Neural cell (in vitro differentiated cells): ENCODE measurements around the gene ARSK. TPM values are rescaled to one million over a fixed set of nuclear protein-coding genes. Genes with fewer than 3 reads are reported as not detected.

Experiments used
- H2AFZ ChIP-seq: fragments of 200-600, 300-800 bp; sonication (generic), shearing (Covaris generic); 2 replicates; pipeline ENCODE4 v1.6.0; 2014; ENCODE audit warnings: low read depth, mild to moderate bottlenecking, antibody characterized with exemption, low read length, moderate library complexity
- H3F3A ChIP-seq: fragments of 200-600 bp; shearing (Covaris generic); 2 replicates; pipeline ENCODE4 v1.6.1; 2016; ENCODE audit warnings: mild to moderate bottlenecking, moderate library complexity, mixed read lengths, antibody characterized with exemption, low read length; ENCODE audit not compliant: insufficient read depth, poor library complexity, severe bottlenecking
- H3K27ac ChIP-seq: fragments of 200-600, 300-800 bp; sonication (generic), shearing (Covaris generic); 2 replicates; pipeline ENCODE4 v1.5.1; 2014; ENCODE audit warnings: mild to moderate bottlenecking, low read length, moderate library complexity
- H3K27me3 ChIP-seq: fragments of 300-800, 200-600 bp; sonication (generic), shearing (Covaris generic); 2 replicates; pipeline ENCODE4 v1.6.0; 2014; ENCODE audit warnings: mild to moderate bottlenecking, low read depth, low read length, moderate library complexity; ENCODE audit not compliant: insufficient read depth
- H3K36me3 ChIP-seq: fragments of 300-800, 200-600 bp; sonication (generic), shearing (Covaris generic); 2 replicates; pipeline ENCODE4 v1.5.1; 2014; ENCODE audit warnings: mild to moderate bottlenecking, antibody characterized with exemption, low read length, moderate library complexity; ENCODE audit not compliant: insufficient read depth
- H3K4me2 ChIP-seq: fragments of 300-800, 200-600 bp; sonication (generic), shearing (Covaris generic); 2 replicates; pipeline ENCODE4 v1.6.0; 2014; ENCODE audit warnings: mild to moderate bottlenecking, low read length
- H3K4me3 ChIP-seq: fragments of 300-800, 200-600 bp; sonication (generic), shearing (Covaris generic); 2 replicates; pipeline ENCODE4 v1.5.1; 2014; ENCODE audit warnings: mild to moderate bottlenecking, low read length, moderate library complexity
- H3K79me2 ChIP-seq: fragments of 200-600 bp; shearing (Covaris generic); replicated peaks from 2 replicates; pipeline ENCODE4 v1.6.0; 2014; ENCODE audit warnings: mild to moderate bottlenecking, low read length, moderate library complexity; ENCODE audit not compliant: insufficient read depth
- H3K9ac ChIP-seq: fragments of 300-800, 200-600 bp; sonication (generic), shearing (Covaris generic); 2 replicates; pipeline ENCODE4 v1.6.1; 2016; ENCODE audit warnings: mild to moderate bottlenecking, low read length, mixed read lengths
- H3K9me2 ChIP-seq: fragments of 200-600 bp; shearing (Covaris generic); 2 replicates; pipeline ENCODE4 v1.6.1; 2016; ENCODE audit warnings: mild to moderate bottlenecking, low read length, mixed read lengths; ENCODE audit not compliant: insufficient read depth
- H3K9me3 ChIP-seq: fragments of 200-600, 300-800 bp; sonication (generic), shearing (Covaris generic); 2 replicates; pipeline ENCODE4 v1.6.1; 2016; ENCODE audit warnings: mild to moderate bottlenecking, mixed run types, low read length, moderate library complexity, mixed read lengths
- H4K20me1 ChIP-seq: fragments of 200-600 bp; shearing (Covaris generic); 2 replicates; pipeline ENCODE4 v1.6.1; 2016; ENCODE audit warnings: mild to moderate bottlenecking, mixed run types; ENCODE audit not compliant: insufficient read depth
- CTCF ChIP-seq: fragments of 450-650 bp; IDR thresholded peaks from 2 replicates; pipeline ENCODE4 v1.5.1; 2014; ENCODE audit warnings: antibody characterized with exemption, mild to moderate bottlenecking, moderate library complexity; ENCODE audit not compliant: poor library complexity, severe bottlenecking
- EP300 ChIP-seq: fragments of 450-650 bp; conservative IDR thresholded peaks from 2 replicates; pipeline ENCODE4 v1.6.1; 2014; ENCODE audit warnings: antibody characterized with exemption, mild to moderate bottlenecking, moderate library complexity; ENCODE audit not compliant: poor library complexity, severe bottlenecking
- EZH2 ChIP-seq: fragments of 200-600, 300-800 bp; shearing (Covaris generic), sonication (generic); IDR thresholded peaks from 2 replicates; pipeline ENCODE4 v1.6.1; 2014; ENCODE audit warnings: antibody characterized with exemption, low read length, borderline replicate concordance, mild to moderate bottlenecking; ENCODE audit not compliant: insufficient read depth, poor library complexity, severe bottlenecking
- MXI1 ChIP-seq: fragments of 450-650 bp; conservative IDR thresholded peaks from 2 replicates; pipeline ENCODE4 v1.6.1; 2014; ENCODE audit warnings: antibody characterized with exemption, mild to moderate bottlenecking; ENCODE audit not compliant: poor library complexity, severe bottlenecking
- POLR2AphosphoS5 ChIP-seq: IDR thresholded peaks from 2 replicates; pipeline ENCODE4 v1.6.1; 2012
- RAD21 ChIP-seq: fragments of 450-650 bp; conservative IDR thresholded peaks from 2 replicates; pipeline ENCODE4 v1.6.1; 2014; ENCODE audit warnings: antibody characterized with exemption, mild to moderate bottlenecking, moderate library complexity
- SMC3 ChIP-seq: fragments of 450-650 bp; conservative IDR thresholded peaks from 2 replicates; pipeline ENCODE4 v1.6.1; 2014; ENCODE audit warnings: antibody characterized with exemption, mild to moderate bottlenecking, moderate library complexity; ENCODE audit not compliant: poor library complexity
- polyA plus RNA-seq: library from polyadenylated mRNA; depleted of rRNA; stranded (reverse); fragments of >200 nt; gene quantifications from 2 replicates; pipeline ENCODE4 v1.2.3, GENCODE V29; 2014
- TF ChIP-seq, protein P1 (sequence below): IDR thresholded peaks from 2 replicates; pipeline ENCODE4 v1.6.1; 2012; ENCODE audit warnings: borderline replicate concordance

Gene ARSK
- polyA plus RNA-seq, 1 donor from 2014 or later = 2.8 TPM

DNA sequence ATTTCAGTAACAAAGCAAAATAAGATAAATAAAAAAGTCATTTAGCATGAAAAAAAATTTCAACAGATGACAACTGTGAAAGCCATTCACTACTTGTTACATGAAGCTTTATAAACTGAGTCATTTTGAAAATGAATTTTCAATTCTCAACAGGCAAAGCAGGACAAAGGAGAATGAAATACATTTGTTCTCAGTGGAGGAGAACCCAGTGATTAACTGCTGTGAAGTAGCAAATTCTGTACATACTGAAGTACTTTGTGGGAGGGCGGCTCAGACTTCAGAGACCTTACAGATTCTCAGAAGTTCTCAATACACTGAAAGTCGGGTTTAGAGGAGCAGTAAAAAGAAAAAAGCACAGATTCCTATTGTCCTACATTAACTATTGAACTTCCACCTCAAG is 21.8 kb upstream of the ARSK start:
- TF ChIP-seq CTCF = no peak
- no peak for TF ChIP-seq RAD21
- no peak for TF ChIP-seq EZH2
- TF ChIP-seq EP300 = no peak
- TF ChIP-seq, protein P1, sequence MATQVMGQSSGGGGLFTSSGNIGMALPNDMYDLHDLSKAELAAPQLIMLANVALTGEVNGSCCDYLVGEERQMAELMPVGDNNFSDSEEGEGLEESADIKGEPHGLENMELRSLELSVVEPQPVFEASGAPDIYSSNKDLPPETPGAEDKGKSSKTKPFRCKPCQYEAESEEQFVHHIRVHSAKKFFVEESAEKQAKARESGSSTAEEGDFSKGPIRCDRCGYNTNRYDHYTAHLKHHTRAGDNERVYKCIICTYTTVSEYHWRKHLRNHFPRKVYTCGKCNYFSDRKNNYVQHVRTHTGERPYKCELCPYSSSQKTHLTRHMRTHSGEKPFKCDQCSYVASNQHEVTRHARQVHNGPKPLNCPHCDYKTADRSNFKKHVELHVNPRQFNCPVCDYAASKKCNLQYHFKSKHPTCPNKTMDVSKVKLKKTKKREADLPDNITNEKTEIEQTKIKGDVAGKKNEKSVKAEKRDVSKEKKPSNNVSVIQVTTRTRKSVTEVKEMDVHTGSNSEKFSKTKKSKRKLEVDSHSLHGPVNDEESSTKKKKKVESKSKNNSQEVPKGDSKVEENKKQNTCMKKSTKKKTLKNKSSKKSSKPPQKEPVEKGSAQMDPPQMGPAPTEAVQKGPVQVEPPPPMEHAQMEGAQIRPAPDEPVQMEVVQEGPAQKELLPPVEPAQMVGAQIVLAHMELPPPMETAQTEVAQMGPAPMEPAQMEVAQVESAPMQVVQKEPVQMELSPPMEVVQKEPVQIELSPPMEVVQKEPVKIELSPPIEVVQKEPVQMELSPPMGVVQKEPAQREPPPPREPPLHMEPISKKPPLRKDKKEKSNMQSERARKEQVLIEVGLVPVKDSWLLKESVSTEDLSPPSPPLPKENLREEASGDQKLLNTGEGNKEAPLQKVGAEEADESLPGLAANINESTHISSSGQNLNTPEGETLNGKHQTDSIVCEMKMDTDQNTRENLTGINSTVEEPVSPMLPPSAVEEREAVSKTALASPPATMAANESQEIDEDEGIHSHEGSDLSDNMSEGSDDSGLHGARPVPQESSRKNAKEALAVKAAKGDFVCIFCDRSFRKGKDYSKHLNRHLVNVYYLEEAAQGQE = no peak
- Histone ChIP-seq H3K27ac (no peak overlapping the region), H3K4me2 (no peak overlapping the region)

DNA sequence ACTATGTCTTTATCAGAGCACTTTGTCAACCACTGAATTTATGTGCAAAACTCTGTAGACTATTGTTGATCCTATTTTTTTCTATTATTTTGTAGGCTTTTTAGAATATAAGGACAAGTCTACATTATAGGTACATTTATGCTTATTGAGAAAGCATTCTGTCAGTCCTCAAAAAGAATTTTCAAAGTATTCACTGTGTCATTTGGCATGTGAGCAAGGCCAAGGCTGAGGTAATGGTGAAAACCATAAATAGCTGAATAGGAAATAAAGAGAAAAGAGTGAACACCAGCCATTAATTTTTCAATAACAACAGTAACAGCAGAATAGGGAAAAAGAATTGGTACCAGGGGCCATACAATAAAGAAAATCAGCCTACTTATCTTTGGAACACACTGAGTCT is 21.1 kb upstream of the ARSK start:
- no peak for TF ChIP-seq EP300
- no peak for TF ChIP-seq CTCF
- no peak for TF ChIP-seq POLR2AphosphoS5
- H2AFZ ChIP-seq = no peak overlapping the region
- no peaks in the 10 kb centered on the region for H3K27me3 ChIP-seq
- no peak overlapping the region for H3K4me3 ChIP-seq
- H4K20me1 ChIP-seq = no peaks in the 10 kb centered on the region
- H3K9me2 ChIP-seq = no peaks in the 10 kb centered on the region
- no peaks in the 10 kb centered on the region for H3F3A ChIP-seq
- H3K79me2 ChIP-seq = no peaks in the 10 kb centered on the region
- peaks cover 3% of the 10 kb centered on the region for H3K36me3 ChIP-seq
- H3K9ac ChIP-seq = no peak overlapping the region
- no peaks in the 10 kb centered on the region for H3K9me3 ChIP-seq
- H3K27ac ChIP-seq = no peak overlapping the region
- H3K4me2 ChIP-seq = no peak overlapping the region

More for the DNA sequence above, 21.8 kb upstream of the ARSK start:
- Histone ChIP-seq H3F3A (no peaks in the 10 kb centered on the region), H3K27me3 (no peaks in the 10 kb centered on the region), H3K9me3 (no peaks in the 10 kb centered on the region), H3K9me2 (no peaks in the 10 kb centered on the region), H3K4me3 (no peak overlapping the region), H3K9ac (no peak overlapping the region), H2AFZ (no peak overlapping the region), H3K36me3 (peaks cover 3% of the 10 kb centered on the region), H4K20me1 (no peaks in the 10 kb centered on the region), H3K79me2 (no peaks in the 10 kb centered on the region)

DNA sequence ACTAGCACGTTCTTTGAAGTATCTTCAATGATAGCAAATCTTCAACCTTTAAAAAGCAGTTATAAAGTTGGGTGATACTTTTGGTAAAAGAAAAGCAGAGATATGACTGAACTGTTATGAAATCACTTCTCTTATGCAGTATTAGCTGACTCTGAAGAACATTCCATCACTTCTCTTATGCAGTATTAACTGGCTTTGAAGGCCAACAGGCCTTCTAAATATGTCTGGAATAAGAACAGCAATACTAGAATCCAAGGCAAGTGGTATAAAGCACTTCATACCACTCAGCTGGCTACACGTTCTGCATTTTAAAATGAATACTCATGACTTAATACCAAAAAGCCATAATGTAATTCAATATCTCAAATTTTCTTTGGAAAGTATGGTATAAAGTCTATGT is 17.4 kb upstream of the ARSK start:
- no peaks in the 10 kb centered on the region for H4K20me1 ChIP-seq
- no peaks in the 10 kb centered on the region for H3K79me2 ChIP-seq
- peaks cover 6% of the 10 kb centered on the region for H3K36me3 ChIP-seq
- H3K27ac ChIP-seq = no peak overlapping the region
- no peaks in the 10 kb centered on the region for H3K9me3 ChIP-seq
- no peak overlapping the region for H3K4me2 ChIP-seq
- H3K9me2 ChIP-seq = no peaks in the 10 kb centered on the region
- H3F3A ChIP-seq = no peaks in the 10 kb centered on the region
- no peak overlapping the region for H3K9ac ChIP-seq
- H3K27me3 ChIP-seq = no peaks in the 10 kb centered on the region
- H3K4me3 ChIP-seq = no peak overlapping the region
- no peak overlapping the region for H2AFZ ChIP-seq
- no peak for TF ChIP-seq RAD21
- TF ChIP-seq SMC3 = no peak
- TF ChIP-seq EZH2 = no peak
- TF ChIP-seq CTCF = no peak
- TF ChIP-seq EP300 = no peak
- TF ChIP-seq, protein P1 = no peak
- no peak for TF ChIP-seq MXI1
